ENCODE measurements around the gene FCRL4.
"Not testable (repeated sequence)": the region's sequence is repeated elsewhere in the genome, so short reads cannot be mapped to it uniquely, and the experiment has no call there.

FCRL4 gene

DNA sequence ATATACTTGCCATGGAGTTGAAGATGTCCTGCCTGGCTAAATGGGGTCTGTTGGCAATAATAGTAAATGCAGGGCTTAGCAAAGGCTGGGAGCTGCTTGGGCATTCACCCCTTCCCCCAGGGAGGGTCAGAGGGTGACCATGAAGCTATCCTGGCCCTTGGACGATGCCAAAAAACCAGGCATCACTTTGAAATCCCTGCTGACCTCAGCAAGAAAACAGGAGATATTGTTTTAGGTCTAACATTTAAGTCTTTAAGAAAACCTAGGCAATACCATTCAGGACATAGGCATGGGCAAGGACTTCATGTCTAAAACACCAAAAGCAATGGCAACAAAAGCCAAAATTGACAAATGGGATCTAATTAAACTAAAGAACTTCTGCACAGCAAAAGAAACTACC, 49.8 kb downstream of the FCRL4 start:
- not testable (repeated sequence) for DNase-seq

DNA sequence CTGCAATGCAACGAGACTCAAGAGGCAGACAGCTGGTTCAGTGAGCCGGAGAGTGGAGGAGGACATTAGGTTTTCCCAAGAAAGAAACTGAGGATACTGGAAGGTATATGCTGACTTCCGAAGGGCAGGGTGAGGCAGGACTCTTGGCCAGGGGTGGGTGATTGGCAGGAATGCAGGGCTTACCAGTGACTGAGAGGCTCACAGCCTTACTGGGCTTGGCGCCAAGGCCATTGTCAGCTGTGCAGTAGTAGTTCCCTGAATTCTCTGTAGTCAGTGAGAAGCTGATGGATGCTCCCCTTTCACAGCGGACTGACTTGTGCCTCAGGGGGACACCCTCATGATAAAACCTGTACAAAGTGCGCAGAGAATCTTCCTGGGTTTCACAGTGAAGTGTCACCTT, 55.2 kb downstream of the FCRL4 start:
- no peak for DNase-seq

DNA sequence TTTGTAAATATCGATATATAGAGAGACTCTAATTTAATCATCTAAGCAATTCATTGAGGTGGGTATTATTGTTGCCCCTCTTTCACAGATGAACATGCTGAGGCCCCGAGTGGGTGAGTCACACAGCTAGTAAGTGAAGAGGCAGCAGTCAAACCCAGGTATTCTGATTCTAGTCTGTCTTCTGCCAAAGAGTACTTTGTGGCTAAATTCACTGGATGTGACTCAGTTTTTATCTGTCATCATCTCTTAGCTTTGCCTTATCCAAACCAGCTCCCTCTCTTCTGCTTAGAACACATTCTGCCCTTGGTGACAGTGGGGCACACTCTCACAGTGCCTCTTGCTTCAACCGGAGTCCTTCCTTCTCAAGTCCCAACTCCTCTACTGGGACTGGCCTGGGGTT, 57.0 kb downstream of the FCRL4 start:
- DNase-seq, result no peak

DNA sequence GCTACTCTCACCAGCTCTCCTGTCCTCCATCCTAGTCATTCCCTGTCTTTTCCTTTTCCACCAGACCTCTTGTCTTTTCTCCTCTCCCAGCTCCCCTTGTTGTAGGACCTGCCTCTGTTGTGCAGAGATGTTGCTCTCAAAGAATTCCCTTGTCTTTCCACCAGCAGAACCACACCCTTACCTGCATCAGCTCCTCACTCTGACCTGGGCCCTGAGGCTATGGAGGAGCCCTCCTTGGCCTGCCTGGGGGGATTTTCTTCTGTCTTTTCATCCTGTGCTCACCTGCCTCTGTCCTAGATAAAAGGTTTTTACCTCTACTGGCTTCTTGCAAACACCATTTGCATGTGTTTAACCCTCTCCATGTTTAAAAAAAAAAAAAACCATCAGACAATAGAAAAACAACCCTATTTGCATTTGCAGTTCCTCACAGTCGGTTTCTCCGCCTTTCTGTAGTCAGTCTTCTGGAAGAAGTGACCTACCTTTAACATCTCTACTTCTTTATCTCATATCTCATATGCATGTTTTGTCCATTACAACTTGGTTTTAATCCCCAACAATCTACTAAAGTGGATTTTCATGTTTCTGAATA, 57.6 kb downstream of the FCRL4 start:
- DNase-seq, result no peak

DNA sequence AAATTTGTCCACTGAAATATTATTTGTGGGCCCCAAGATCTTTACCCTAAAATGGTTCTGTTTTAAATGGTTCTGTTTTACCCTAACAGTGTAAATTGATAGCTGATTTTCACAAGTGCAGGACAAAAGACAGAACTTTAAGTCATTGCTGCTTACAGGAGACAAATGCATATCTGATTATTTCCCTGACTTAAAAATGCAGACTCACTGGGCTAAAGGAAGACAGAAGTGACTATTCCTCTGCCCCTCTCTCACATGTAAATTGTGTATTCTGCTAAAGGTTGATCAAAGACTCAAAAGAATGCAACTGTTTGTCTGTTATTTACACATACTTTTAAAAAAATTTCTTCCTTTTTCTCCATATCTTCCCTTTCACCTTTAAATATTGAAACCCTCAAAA, 58.3 kb downstream of the FCRL4 start:
- no peak for DNase-seq

DNA sequence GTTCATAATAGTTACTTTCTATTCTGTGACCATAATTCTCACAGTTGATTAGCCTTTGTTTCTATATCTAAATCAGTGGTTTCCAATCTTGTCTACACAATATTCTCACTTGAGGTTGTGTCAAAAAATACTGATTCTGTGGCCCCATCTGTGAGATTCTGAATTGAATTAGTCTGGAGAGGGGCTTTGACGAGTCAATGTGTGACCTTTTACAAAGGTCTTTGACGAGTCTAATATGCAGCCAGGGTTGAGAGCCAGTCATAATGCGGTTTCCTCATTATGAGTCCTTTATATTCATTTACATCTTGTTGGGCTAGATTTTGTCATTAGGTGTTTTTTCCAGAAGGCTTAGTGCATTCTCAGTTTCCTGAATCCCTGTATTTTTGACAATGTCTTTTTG, 65.3 kb downstream of the FCRL4 start:
- DNase-seq, result no peak

DNA sequence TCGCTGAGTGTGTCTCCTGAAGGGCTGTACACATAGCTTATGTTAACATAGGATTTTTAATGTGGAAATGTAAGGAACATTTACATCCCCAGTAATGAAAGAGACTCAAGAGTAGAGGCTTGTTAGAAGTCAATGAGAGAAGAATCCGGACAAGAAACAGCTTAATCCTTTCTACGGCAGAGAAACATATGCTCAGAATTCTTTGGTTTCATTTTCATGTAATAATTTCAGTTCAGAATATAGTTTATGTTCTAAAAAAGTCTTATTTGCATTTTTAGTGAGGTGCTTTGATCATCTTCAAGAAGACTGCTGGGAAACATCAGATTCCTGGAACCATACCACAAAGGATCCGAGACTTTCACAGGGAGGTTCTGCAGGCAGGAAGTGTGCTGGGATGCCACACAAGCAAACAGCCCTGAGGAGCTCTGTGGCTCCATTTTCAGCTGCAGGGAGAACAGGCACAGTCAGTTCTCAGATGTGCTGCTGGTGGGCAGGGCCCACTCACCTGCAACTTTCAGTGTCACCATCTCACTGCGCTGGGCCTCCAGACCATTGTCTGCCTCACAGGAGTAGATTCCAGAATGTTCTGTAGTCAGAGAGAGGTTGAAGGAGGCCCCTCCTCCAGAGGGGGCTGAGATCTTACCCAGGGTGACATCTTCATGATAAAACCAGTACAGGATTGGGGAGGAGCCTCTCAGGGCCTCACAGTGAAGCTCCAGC, 74.0 kb downstream of the FCRL4 start:
- no peak for DNase-seq
